AG10803 (cell line): ENCODE results near the gene PDE4A.
"Not testable (repeated sequence)": the region's sequence is repeated elsewhere in the genome, so short reads cannot be mapped to it uniquely, and the experiment has no call there.

Experiments used
- DNase-seq: peaks from one replicate; pipeline ENCODE4 v3.0.0; 2010; ENCODE audit warnings: low read depth
- H3K4me3 ChIP-seq: 2 replicates; pipeline ENCODE4 v1.5.1; 2011; ENCODE audit warnings: mild to moderate bottlenecking, low read length, control low read depth
- CTCF ChIP-seq: conservative IDR thresholded peaks from 2 replicates; pipeline ENCODE4 v1.5.1; 2011; ENCODE audit warnings: mild to moderate bottlenecking, low read length, control low read depth, inconsistent platforms

Gene PDE4A

GRCh38 chr19:10404888-10405820, 15.2 kb upstream of the PDE4A start:
- DNase-seq: no peak
- no peak for TF ChIP-seq CTCF
- peak overlapping the region; percentile 99 for H3K4me3 ChIP-seq

DNA sequence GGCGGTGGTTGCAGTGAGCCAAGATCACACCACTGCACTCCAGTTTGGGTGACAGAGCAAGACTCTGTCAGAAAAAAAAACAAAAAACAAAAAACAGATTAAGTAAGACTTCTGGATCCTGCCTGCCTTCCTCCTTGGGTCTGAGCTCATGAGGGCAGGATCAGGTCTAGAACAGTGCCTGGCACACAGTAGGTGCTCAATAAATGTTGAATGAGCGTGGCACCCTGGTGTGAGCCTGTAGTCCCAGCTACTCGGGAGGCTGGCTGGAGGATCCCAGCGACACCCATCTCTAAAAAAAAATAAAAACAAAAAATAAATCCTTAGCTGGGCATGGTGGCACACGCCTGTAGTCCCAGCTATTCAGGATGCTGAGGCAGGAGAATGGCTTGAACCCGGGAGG, 14.1 kb upstream of the PDE4A start:
- DNase-seq: no peak
- no peak for TF ChIP-seq CTCF
- H3K4me3 ChIP-seq: no peak overlapping the region

DNA sequence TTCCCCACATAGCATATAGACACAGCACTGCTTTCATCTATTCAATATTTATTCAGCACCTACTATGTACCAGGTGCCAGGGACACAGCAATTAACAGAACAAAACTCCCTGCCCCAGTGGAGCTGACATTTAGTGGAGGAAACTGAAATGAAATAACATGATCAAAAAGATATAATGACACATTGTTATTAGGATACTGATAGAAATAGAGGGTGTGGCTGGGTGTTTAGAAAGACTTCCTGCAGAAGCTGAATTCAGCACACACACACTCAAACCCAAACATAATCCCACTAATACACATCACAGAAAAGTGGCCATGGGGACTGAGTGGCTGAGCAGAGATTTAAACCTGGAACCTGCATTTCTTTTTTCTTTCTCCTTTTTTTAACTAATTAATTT, 13.2 kb upstream of the PDE4A start:
- no peak for DNase-seq
- no peak overlapping the region for H3K4me3 ChIP-seq
- no peak for TF ChIP-seq CTCF

DNA sequence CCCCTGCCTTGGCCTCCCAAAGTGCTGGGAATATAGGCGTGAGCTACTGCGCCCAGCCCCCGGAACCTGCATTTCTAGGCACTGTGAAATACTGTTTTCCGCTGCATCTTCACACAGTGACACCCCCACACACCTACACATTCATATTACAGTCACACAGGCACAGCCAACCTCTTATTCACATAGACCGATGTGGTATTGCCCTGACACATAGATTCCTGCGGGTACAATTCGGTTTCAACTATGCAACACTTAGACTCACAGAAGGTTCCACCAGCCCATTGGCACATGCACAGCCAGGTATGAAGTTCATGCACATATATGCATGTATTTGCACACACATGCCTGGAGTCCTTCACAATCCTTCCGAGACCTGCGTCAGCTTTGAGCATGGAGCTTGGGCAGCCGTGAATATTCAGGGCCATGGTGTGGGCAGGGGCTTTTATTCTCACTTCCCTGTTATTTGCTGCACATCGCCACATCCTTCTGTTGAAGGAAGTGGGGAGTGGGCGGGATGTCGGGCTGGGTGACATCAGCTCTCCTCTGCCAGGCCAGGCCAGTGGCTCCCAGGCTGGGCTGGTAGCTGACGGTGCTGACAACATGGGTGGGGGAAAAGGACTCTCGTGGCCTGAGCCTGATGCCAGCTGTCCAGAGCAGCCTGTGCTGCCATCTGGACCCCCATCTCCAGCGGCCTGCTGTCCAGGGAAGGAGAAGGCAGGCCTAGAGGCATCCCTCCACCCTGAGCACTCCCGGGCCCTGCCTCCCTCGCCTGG, 11.6 kb upstream of the PDE4A start:
- no peak for DNase-seq
- H3K4me3 ChIP-seq: no peak overlapping the region
- no peak for TF ChIP-seq CTCF

- not testable (repeated sequence) for H3K4me3 ChIP-seq, DNase-seq
Observed at GRCh38 chr19:10411224-10411623, 9.1 kb upstream of the PDE4A start.

DNA sequence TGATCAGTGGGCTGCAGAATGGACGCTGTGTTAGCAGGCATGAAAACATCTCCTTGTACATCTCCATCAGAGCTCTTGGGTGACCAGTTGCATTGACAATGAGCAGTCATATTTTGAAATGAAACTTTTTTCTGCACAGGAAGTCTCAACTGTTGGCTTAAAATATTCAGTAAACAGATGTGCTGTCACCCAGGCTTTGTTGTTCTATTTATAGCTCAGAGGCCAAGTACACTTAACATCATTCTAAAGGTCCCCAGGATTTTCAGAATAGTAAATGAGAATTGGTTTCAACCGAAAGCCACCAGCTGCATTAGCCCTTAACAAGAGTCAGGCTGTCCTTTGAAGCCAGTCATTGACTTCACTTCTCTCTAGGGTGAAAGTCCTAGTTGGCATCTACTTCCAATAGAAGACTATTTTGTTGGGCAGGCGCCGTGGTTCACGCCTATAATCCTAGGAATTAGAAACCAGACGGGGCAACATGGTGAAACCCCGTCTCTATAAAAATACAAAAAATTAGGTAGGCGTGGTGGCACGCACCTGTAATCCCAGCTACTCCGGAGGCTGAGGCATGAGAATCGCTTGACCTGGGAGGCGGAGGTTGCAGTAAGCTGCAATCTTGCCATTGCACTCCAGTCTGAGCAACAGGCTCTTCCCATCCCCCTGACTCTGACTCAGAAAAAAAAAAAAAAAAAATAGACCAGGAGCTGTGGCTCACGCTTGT, 7.9 kb upstream of the PDE4A start:
- no peak for DNase-seq
- no peak for TF ChIP-seq CTCF
- H3K4me3 ChIP-seq: no peak overlapping the region

DNA sequence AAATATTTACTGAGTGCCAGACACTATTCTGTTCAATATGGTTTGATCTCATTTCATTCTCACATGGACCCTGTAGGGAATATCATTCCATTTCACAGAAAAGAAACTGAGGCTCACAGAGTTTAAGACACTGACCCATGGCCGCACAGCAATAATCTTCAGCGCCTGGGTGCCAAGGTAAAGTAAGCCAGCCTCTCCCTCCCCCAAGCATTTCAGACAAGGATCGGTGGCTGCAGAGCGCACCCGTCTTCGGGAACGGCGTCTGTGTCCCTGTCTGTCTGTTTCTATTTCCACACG, 4.3 kb upstream of the PDE4A start:
- no peak for TF ChIP-seq CTCF
- peak overlapping the region; percentile 68 for H3K4me3 ChIP-seq
- DNase-seq: no peak
